ENCODE data around the gene ALDH1L1.

- no peak for TF ChIP-seq EP300 (IDR thresholded peaks at IDR 0.05)
- TF ChIP-seq POLR2A (IDR thresholded peaks at IDR 0.05): no peak
These were observed 61.2 kb downstream of the ALDH1L1 start for GRCh38 chr3:126119008-126119675.

Data from ovary (tissue), 1 donor.